HEK293 (cell line): Measurements from ENCODE around the gene ARSJ.

ENCODE experiments used
- CTCF ChIA-PET: fragments of 350-600 bp; formaldehyde crosslinking; extraction: SDS; loops from one replicate; lab custom pipeline; 2021; ENCODE audit warnings: antibody characterized with exemption; lab: Yijun Ruan, JAX
- POLR2A ChIA-PET: fragments of 300-600 bp; formaldehyde crosslinking; extraction: SDS; loops from one replicate; lab custom pipeline; 2020; ENCODE audit warnings: antibody characterized with exemption, inconsistent platforms; lab: Yijun Ruan, JAX
- H3K27ac ChIP-seq: fragments of 200-500 bp; sonication (Bioruptor generic); 2 replicates; pipeline ENCODE4 v1.5.1; 2014; ENCODE audit warnings: low read depth, low read length, control low read depth, inconsistent platforms; ENCODE audit errors: extremely low read depth
- H3K36me3 ChIP-seq, 2 experiments: fragments of 200-500 bp in 1 of 2; sonication (Bioruptor generic) in 1 of 2; 1 replicate in 1 of 2; 2 replicates in 1 of 2; pipeline ENCODE4 v1.5.1; 2014 to 2017; ENCODE audit warnings: inconsistent platforms in 2 of 2, low read length in 2 of 2; ENCODE audit not compliant: control insufficient read depth in 2 of 2, insufficient read depth in 1 of 2
- H3K4me1 ChIP-seq: fragments of 200-500 bp; sonication (Bioruptor generic); 2 replicates; pipeline ENCODE4 v1.5.1; 2014; ENCODE audit warnings: mild to moderate bottlenecking, low read length, inconsistent platforms; ENCODE audit not compliant: control insufficient read depth, insufficient read depth
- H3K4me3 ChIP-seq: 2 replicates; pipeline ENCODE4 v1.5.1; 2011; ENCODE audit warnings: low read depth, mild to moderate bottlenecking, control low read depth, low read length, moderate library complexity
- H3K9me3 ChIP-seq: fragments of 200-500 bp; sonication (Bioruptor generic); 2 replicates; pipeline ENCODE4 v1.5.1; 2014; ENCODE audit warnings: low read depth, low read length, inconsistent platforms; ENCODE audit not compliant: control insufficient read depth, insufficient read depth
- BCL11A ChIP-seq: fragments of 450-650 bp; formaldehyde crosslinking; IDR thresholded peaks from 2 replicates; pipeline ENCODE4 v1.5.1; 2016; ENCODE audit warnings: low read depth, missing biosample characterization, missing genetic modification characterization
- GLIS1 ChIP-seq: fragments of 450-650 bp; formaldehyde crosslinking; IDR thresholded peaks from 2 replicates; pipeline ENCODE4 v1.5.1; 2016; ENCODE audit warnings: missing biosample characterization, missing genetic modification characterization
- HOXA7 ChIP-seq: sonication (generic); formaldehyde crosslinking; IDR thresholded peaks from 2 replicates; pipeline ENCODE4 v1.8.1; 2022; ENCODE audit warnings: missing genetic modification reagents, borderline replicate concordance
- HOXD13 ChIP-seq: sonication (generic); formaldehyde crosslinking; IDR thresholded peaks from 2 replicates; pipeline ENCODE4 v1.8.0; 2022; ENCODE audit warnings: missing genetic modification reagents, borderline replicate concordance
- KLF9 ChIP-seq: fragments of 450-650 bp; formaldehyde crosslinking; IDR thresholded peaks from 2 replicates; pipeline ENCODE4 v1.5.1; 2016; ENCODE audit warnings: missing biosample characterization, missing genetic modification characterization, low read depth
- MEIS1 ChIP-seq: sonication (generic); formaldehyde crosslinking; IDR thresholded peaks from 2 replicates; pipeline ENCODE4 v1.8.1; 2022; ENCODE audit warnings: missing genetic modification reagents, mild to moderate bottlenecking, borderline replicate concordance
- OVOL3 ChIP-seq: fragments of 450-650 bp; formaldehyde crosslinking; IDR thresholded peaks from 2 replicates; pipeline ENCODE4 v1.5.1; 2016; ENCODE audit warnings: missing biosample characterization, missing genetic modification characterization
- REPIN1 ChIP-seq: fragments of 450-650 bp; formaldehyde crosslinking; IDR thresholded peaks from 2 replicates; pipeline ENCODE4 v1.5.1; 2017; ENCODE audit warnings: missing biosample characterization, missing genetic modification characterization, low read depth
- SP2 ChIP-seq: fragments of 450-650 bp; formaldehyde crosslinking; IDR thresholded peaks from 2 replicates; pipeline ENCODE4 v1.5.1; 2016; ENCODE audit warnings: missing biosample characterization, missing genetic modification characterization
- ZBTB17 ChIP-seq: fragments of 450-650 bp; formaldehyde crosslinking; IDR thresholded peaks from 2 replicates; pipeline ENCODE4 v1.5.1; 2016; ENCODE audit warnings: missing biosample characterization, missing genetic modification characterization
- ZBTB44 ChIP-seq: fragments of 450-650 bp; IDR thresholded peaks from 2 replicates; pipeline ENCODE4 v1.5.1; 2018; ENCODE audit warnings: missing biosample characterization, mild to moderate bottlenecking, missing genetic modification characterization
- ZBTB6 ChIP-seq: fragments of 450-650 bp; formaldehyde crosslinking; IDR thresholded peaks from 2 replicates; pipeline ENCODE4 v1.5.1; 2017; ENCODE audit warnings: missing biosample characterization, missing genetic modification characterization
- ZFP41 ChIP-seq: fragments of 450-650 bp; formaldehyde crosslinking; IDR thresholded peaks from 2 replicates; pipeline ENCODE4 v1.5.1; 2016; ENCODE audit warnings: missing biosample characterization, missing genetic modification characterization, borderline replicate concordance
- ZNF138 ChIP-seq: fragments of 450-650 bp; formaldehyde crosslinking; IDR thresholded peaks from 2 replicates; pipeline ENCODE4 v1.5.1; 2016; ENCODE audit warnings: missing biosample characterization, missing genetic modification characterization, borderline replicate concordance
- ZNF155 ChIP-seq: fragments of 450-650 bp; formaldehyde crosslinking; IDR thresholded peaks from 2 replicates; pipeline ENCODE4 v1.5.1; 2016; ENCODE audit warnings: missing biosample characterization, missing genetic modification characterization
- ZNF184 ChIP-seq: fragments of 450-650 bp; IDR thresholded peaks from 2 replicates; pipeline ENCODE4 v1.5.1; 2018; ENCODE audit warnings: missing biosample characterization, mild to moderate bottlenecking, missing genetic modification characterization
- ZNF214 ChIP-seq: fragments of 450-650 bp; formaldehyde crosslinking; IDR thresholded peaks from 2 replicates; pipeline ENCODE4 v1.5.1; 2017; ENCODE audit warnings: missing biosample characterization, mild to moderate bottlenecking, missing genetic modification characterization, borderline replicate concordance
- ZNF404 ChIP-seq: fragments of 450-650 bp; formaldehyde crosslinking; IDR thresholded peaks from 2 replicates; pipeline ENCODE4 v1.5.1; 2017; ENCODE audit warnings: missing biosample characterization, missing genetic modification characterization
- ZNF423 ChIP-seq: fragments of 450-650 bp; formaldehyde crosslinking; IDR thresholded peaks from 2 replicates; pipeline ENCODE4 v1.5.1; 2016; ENCODE audit warnings: missing biosample characterization, missing genetic modification characterization
- ZNF473 ChIP-seq: fragments of 450-650 bp; formaldehyde crosslinking; IDR thresholded peaks from 2 replicates; pipeline ENCODE4 v1.5.1; 2017; ENCODE audit warnings: missing biosample characterization, missing genetic modification characterization
- ZNF555 ChIP-seq: fragments of 450-650 bp; formaldehyde crosslinking; conservative IDR thresholded peaks from 2 replicates; pipeline ENCODE4 v1.5.1; 2017; ENCODE audit warnings: missing biosample characterization, mild to moderate bottlenecking, missing genetic modification characterization, inconsistent platforms
- ZNF580 ChIP-seq: fragments of 450-650 bp; formaldehyde crosslinking; IDR thresholded peaks from 2 replicates; pipeline ENCODE4 v1.5.1; 2016; ENCODE audit warnings: missing biosample characterization, missing genetic modification characterization
- ZNF629 ChIP-seq: fragments of 450-650 bp; formaldehyde crosslinking; IDR thresholded peaks from 2 replicates; pipeline ENCODE4 v1.5.1; 2017; ENCODE audit warnings: missing biosample characterization, missing genetic modification characterization
- ZNF76 ChIP-seq: fragments of 450-650 bp; formaldehyde crosslinking; IDR thresholded peaks from 2 replicates; pipeline ENCODE4; 2016; ENCODE audit warnings: low read depth, missing biosample characterization, missing genetic modification characterization, borderline replicate concordance
- ZSCAN18 ChIP-seq: fragments of 450-650 bp; formaldehyde crosslinking; IDR thresholded peaks from 2 replicates; pipeline ENCODE4 v1.5.1; 2016; ENCODE audit warnings: missing biosample characterization, missing genetic modification characterization
- ZXDB ChIP-seq: fragments of 450-650 bp; formaldehyde crosslinking; IDR thresholded peaks from 2 replicates; pipeline ENCODE4 v1.5.1; 2016; ENCODE audit warnings: missing biosample characterization, missing genetic modification characterization

ARSJ gene

GRCh38 chr4:114021451-114021850 lies 42.0 kb upstream of the ARSJ start:
- H3K4me3 ChIP-seq = no peak overlapping the region
- TF ChIP-seq GLIS1 (no peak), ZXDB (no peak), ZNF555 (tag by site-specific recombination) (no peak), REPIN1 (tag by site-specific recombination) (no peak), ZBTB6 (tag by site-specific recombination) (no peak), MEIS1 (CRISPR knock-in tag) (no peak), ZNF580 (tag by site-specific recombination) (no peak), ZFP41 (no peak), KLF9 (tag by site-specific recombination) (no peak)
- ChIA-PET POLR2A (no interaction called here), CTCF (interaction anchor here (0.6 kb wide), 1 partner anchor 221 kb away, joined by 3 read pairs; no protein-coding TSS in a partner anchor)
- no peaks in the 10 kb centered on the region for H3K4me1 ChIP-seq
- H3K9me3 ChIP-seq = no peaks in the 10 kb centered on the region
- H3K36me3 ChIP-seq = no peaks in the 10 kb centered on the region
- no peak overlapping the region for H3K27ac ChIP-seq

- Histone ChIP-seq H3K36me3 (no peaks in the 10 kb centered on the region), H3K27ac (no peak overlapping the region), H3K4me3 (no peak overlapping the region), H3K4me1 (no peaks in the 10 kb centered on the region; the same call in 1 of the 2 replicates), H3K9me3 (no peaks in the 10 kb centered on the region)
- TF ChIP-seq ZNF404 (tag by site-specific recombination) (no peak), ZBTB17 (no peak), ZBTB44 (no peak), SP2 (no peak), ZNF629 (no peak), ZNF473 (tag by site-specific recombination) (no peak), ZNF214 (no peak), OVOL3 (tag by site-specific recombination) (no peak), BCL11A (no peak), ZNF138 (tag by site-specific recombination) (no peak), ZSCAN18 (tag by site-specific recombination) (no peak), HOXD13 (CRISPR knock-in tag) (no peak), HOXA7 (CRISPR knock-in tag) (no peak), ZNF423 (tag by site-specific recombination) (no peak), ZNF184 (no peak), ZNF155 (tag by site-specific recombination) (no peak), ZNF76 (tag by site-specific recombination) (no peak)
- CTCF ChIA-PET = no interaction called here
- POLR2A ChIA-PET = no interaction called here
Measured at GRCh38 chr4:114019969-114020358, 40.5 kb upstream of the ARSJ start.
